ENCODE data around the gene ITIH3. TPM values are rescaled to one million over a fixed set of nuclear protein-coding genes. Genes with fewer than 3 reads are reported as not detected.

The ITIH3 gene
- polyA plus RNA-seq (2012; ENCODE audit: insufficient read length, low read depth), result not detected

DNA sequence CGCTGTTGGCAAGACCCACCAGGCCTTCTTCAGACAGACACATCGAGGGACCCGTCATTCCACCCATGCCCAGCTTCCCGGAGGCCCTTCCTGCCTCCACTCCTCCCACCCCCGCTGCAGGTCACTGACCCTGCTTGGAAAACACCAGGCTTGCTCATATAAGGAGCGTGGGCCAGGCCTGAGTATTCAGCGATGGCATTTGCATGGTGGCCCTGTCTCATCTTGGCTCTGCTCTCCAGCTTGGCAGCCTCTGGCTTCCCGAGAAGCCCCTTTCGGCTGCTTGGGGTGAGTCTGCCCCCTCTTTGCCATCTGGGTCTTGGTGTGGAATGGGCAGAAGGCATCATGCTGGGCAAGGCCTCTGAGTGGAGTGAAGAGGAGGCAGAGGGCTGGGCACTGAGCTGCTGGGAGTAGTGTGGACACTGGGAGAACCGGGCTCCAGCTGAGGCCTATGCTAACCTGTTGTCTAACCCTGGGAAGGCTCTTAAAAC lies at the start of gene ITIH3:
TSS of gene ITIH3 (plus strand) at position 185 of the 488 bp plus-strand sequence. CDS start at position 193, 8 bp downstream.
- TF ChIP-seq POLR2AphosphoS5 (IDR thresholded peaks at IDR 0.05; ENCODE audit: low read depth, low read length) (no peak), SIN3A (IDR thresholded peaks at IDR 0.05; ENCODE audit: borderline replicate concordance, insufficient read depth, low read length) (no peak), REST (IDR thresholded peaks at IDR 0.05; ENCODE audit: insufficient read depth in 1 of 2, low read depth in 2 of 2, low read length in 2 of 2) (no peak), FOXP2 (optimal IDR thresholded peaks at IDR 0.05; ENCODE audit: borderline replicate concordance, extremely low read depth, extremely low read length, insufficient read depth) (no peak)

DNA sequence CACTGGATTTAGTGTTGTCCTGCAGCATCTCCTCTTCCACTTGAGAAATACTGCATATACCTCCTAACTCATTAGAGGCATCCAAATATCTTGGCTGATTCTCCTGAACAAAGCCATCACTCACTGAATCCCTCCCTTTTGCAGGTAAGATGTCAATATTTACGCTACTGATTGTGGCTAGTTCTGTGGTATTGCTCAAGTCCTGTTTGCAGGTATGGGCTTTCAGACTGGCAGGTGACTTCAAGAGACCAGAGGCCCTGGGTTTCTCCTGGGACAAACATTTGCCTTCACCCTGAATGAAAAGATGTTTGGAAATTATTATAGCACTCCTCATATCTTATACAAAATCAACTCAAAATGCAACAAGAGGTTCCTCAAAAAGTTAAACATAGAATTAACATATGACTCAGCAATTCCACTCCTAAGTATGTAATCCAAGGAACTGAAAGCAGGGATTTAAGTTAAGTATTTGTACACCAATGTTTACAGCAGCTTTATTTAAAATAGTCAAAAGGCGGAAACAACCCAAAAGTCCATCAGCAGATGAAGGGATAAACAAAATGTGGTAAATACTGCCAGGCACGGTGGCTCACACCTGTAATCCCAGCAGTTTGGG lies 42.4 kb upstream of the ITIH3 start:
- TF ChIP-seq TAF1 (IDR thresholded peaks at IDR 0.05; ENCODE audit: borderline replicate concordance, insufficient read depth, low read length) (no peak), FOXP2 (optimal IDR thresholded peaks at IDR 0.05; ENCODE audit: borderline replicate concordance, extremely low read depth, extremely low read length, insufficient read depth) (no peak)

DNA sequence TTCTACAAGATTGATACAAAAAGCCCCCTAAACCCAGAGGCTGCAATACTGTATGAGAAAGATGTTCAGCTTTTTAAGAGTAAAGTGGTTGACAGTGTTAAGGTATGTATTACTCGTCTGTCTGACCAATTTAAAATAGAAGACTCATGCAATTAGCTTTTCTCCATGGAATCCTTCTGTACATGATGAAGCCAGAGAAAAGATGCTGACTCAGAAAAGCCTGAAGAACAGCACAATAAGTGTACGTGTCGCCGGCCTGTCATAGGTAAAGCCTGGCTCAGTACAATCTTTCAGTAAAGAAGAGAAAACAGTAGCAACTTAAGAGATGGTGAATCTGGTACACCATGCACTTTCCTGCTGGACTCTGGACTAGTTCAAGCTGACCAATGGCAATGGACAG lies 40.2 kb upstream of the ITIH3 start:
- no peak for TF ChIP-seq FOXP2 (optimal IDR thresholded peaks at IDR 0.05; ENCODE audit: borderline replicate concordance, extremely low read depth, extremely low read length, insufficient read depth)
- no peak for TF ChIP-seq REST (IDR thresholded peaks at IDR 0.05; ENCODE audit: insufficient read depth in 1 of 2, low read depth in 2 of 2, low read length in 2 of 2)
- no peak for TF ChIP-seq SIN3A (IDR thresholded peaks at IDR 0.05; ENCODE audit: borderline replicate concordance, insufficient read depth, low read length)
- TF ChIP-seq TAF1 (IDR thresholded peaks at IDR 0.05; ENCODE audit: borderline replicate concordance, insufficient read depth, low read length), result no peak
- no peak for TF ChIP-seq POLR2AphosphoS5 (IDR thresholded peaks at IDR 0.05; ENCODE audit: low read depth, low read length)

DNA sequence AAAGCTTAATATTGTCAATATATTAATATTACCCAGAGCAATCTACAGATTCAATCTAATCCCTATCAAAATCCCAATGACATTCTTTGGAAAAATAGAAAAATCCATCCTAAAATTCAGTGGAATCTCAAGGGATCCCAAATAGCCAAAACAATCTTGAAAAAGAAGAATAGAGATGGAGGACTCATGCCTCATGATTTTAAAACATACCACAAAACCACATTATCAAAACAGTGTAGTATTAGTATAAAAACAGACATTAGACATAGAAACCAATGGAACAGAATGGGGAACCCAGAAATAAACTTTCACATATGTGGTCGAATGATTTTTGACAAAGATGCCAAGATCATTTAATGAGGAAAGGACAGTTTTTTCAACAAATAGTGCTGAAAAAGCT lies 38.5 kb upstream of the ITIH3 start:
- TF ChIP-seq FOXP2 (optimal IDR thresholded peaks at IDR 0.05; ENCODE audit: borderline replicate concordance, extremely low read depth, extremely low read length, insufficient read depth), result no peak
- TF ChIP-seq POLR2AphosphoS5 (IDR thresholded peaks at IDR 0.05; ENCODE audit: low read depth, low read length), result no peak
- no peak for TF ChIP-seq REST (IDR thresholded peaks at IDR 0.05; ENCODE audit: insufficient read depth in 1 of 2, low read depth in 2 of 2, low read length in 2 of 2)
- TF ChIP-seq SIN3A (IDR thresholded peaks at IDR 0.05; ENCODE audit: borderline replicate concordance, insufficient read depth, low read length), result no peak
- no peak for TF ChIP-seq TAF1 (IDR thresholded peaks at IDR 0.05; ENCODE audit: borderline replicate concordance, insufficient read depth, low read length)

DNA sequence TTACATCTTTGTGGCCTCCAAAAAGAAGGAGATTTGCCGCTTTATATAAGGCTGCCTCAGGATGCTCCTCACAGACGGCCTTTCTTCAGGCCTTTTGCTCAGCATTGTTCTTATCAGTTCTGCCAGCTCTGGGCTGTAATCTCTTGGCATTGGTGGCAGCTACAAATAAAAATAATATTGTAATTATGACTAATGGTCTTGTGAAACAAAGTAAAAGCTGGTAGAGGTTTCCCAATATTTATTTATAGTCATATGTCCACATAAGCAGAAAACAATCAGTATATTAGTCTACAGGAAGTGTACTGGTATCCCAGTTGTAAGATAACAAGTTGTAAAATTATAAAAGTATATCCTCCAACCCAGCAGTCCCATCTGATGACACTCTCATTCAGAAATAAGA lies 31.1 kb upstream of the ITIH3 start:
- no peak for TF ChIP-seq REST (IDR thresholded peaks at IDR 0.05; ENCODE audit: insufficient read depth in 1 of 2, low read depth in 2 of 2, low read length in 2 of 2)
